ENCODE results near the gene POFUT2.
"Not testable (repeated sequence)": the region's sequence is repeated elsewhere in the genome, so short reads cannot be mapped to it uniquely, and the experiment has no call there.

POFUT2 gene

DNA sequence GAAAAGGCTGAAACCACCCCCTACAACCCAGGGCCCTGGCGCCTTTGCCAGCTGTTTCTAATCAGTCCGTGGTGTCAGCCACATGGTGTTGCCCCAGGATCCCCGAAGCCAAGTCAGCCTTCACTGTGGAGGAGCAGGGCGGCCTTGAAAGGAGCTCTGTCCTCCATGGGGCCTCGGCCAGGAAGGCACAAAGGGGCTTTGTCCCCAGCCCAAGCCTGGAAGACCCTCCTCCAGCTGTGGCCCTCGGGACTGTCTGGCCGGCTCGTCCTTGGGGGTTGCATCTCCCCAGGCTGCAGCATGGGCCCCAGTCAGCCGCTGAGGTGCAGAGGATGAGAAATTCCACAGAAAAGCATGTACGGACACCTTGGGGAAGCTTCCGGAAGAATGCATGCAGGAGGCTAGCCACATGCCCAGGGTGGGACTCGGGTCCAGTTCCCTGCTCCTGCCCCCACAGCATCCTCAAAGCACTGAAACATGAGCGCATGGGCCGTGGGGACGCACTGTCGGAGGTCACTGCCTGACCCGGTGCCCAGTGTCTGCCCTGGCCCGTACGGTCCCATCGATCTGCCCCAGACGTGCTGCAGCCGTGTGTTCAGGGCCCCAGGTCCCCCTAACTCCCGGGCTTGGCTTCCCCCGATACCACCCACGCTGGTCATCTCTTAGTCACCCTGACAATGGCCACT, 38.6 kb upstream of the POFUT2 start:
- no peak for DNase-seq (ENCODE audit: low read depth in 1 of 2, low spot score in 1 of 2)

GRCh38 chr21:45325206-45326168, 37.8 kb upstream of the POFUT2 start:
- no peak for DNase-seq (ENCODE audit: low read depth in 1 of 2, low spot score in 1 of 2)

- no peak for DNase-seq (ENCODE audit: low read depth in 1 of 2, low spot score in 1 of 2)
These were observed 37.0 kb upstream of the POFUT2 start for GRCh38 chr21:45324489-45325205.

DNA sequence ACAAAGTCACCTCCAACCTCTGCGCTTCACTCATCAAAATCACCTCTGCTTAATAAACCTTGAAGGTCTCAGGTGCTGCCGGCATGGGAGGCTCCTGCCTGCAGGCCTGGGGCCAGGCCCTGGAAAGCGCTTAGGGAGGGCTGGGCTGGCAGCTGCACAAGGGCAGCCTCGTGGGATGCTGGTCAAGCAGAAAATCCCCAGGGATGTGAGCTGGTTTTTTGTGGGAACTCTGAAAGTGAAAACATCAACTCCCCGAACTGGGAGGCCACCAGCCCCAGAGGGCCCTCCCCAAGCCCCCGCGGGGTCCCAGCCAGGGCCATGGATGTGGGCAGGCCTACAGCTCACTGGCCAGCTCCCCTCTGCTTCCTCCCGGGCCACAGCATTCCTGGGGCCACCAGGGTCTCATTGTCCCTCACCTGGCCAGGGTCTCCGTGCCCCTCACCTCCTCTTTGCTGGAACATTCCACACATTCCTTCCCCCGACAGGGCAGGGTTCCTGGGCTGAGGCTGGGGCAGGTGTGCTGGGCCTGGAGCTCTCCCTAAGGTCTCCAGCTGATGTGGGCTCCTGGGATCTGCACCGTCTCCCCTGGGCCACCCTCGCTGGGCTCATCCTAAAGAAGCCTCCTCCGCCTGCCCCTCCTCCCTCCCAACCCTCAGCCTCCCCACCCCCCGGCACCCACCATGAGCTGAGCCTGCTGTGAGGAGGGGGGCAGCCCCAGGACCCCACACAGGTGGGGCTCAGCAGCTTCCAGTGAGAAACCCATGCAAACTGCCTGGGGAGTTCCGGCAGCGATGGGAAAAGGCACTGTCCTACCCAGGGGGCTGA, 36.0 kb upstream of the POFUT2 start:
- DNase-seq (ENCODE audit: low read depth in 1 of 2, low spot score in 1 of 2) = no peak

GRCh38 chr21:45322960-45323461, 35.3 kb upstream of the POFUT2 start:
- no peak for DNase-seq (ENCODE audit: low read depth in 1 of 2, low spot score in 1 of 2)

- no peak for DNase-seq (ENCODE audit: low read depth in 1 of 2, low spot score in 1 of 2)
These were observed 34.7 kb upstream of the POFUT2 start for GRCh38 chr21:45322231-45322959.

GRCh38 chr21:45320261-45321025, 32.7 kb upstream of the POFUT2 start:
- DNase-seq (ENCODE audit: low read depth in 1 of 2, low spot score in 1 of 2) = no peak

DNA sequence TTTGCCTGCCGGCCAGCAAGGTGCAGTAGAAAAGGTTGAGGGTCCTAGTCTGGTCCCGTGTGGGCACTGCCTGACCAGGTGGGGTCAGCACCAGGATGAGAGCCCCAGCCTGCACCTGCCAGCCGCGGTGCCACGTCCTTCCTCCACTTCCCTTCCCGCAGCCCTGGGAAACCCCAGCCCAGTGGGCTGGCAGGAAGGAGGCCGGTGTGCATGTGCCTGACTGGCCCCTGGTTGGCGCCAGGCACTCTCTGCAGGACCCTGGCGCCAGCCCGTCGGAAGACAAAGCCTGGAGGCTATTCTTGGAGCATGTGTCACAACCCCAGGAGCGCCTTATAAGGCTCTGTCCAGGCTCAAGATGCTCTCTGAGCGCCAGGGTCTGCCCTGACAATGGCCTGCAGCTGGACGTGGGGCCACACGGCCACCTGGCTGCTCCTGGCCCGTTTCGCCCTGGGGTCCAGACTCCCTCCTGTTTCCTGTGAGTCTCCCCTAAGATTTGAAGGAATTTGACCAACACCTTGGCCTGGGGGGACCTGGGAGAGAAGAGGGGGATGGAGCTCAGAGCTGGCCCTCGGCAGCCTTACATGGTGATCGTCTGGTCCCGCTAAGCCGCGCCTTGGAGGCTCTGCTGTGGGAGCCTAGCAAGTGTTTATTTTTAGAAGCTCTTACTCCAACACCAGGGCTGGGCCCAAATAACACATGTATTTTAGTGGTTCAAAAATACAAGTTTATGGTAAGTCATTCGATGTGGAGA, 31.9 kb upstream of the POFUT2 start:
- no peak for DNase-seq (ENCODE audit: low read depth in 1 of 2, low spot score in 1 of 2)

GRCh38 chr21:45318556-45319404, 31.1 kb upstream of the POFUT2 start:
- DNase-seq (ENCODE audit: low read depth in 1 of 2, low spot score in 1 of 2) = no peak

- no peak for DNase-seq (ENCODE audit: low read depth in 1 of 2, low spot score in 1 of 2)
These were observed 30.5 kb upstream of the POFUT2 start for GRCh38 chr21:45318146-45318555.

DNA sequence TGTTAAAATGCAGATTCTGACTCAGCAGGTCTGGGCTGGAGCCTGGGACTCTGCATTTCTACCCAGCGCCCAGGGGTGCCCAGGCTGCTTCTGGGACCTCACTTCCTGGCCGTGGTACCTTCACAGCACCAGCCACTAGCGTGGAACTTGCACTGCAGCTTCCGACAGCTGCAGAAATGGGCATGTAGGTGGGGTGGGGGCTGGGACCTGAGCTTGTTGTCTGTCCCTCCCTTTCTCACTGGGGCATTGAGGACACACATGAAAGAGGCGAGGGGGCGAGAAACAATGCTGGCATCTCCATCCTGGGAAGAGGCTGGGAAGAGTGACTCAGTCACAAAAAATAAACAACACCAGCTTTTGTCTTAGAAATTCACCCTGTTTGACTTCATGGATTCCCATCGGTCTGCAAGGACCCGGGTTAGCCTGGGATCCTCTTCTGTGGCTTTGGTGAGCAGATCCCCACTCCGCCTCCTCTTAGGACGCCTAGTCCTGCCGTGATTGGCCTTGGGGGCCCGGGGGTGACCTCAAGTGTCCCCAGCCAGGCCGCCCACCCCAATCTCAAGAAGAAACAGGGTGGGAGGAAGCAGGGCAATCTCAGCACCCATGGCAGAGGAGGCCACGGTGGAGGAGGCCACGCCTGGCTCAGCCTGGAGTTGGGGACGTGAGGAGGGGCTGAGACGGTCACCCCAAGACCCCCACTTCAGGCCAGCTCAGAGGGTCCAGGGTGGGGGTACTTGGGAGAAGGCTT, 29.9 kb upstream of the POFUT2 start:
- DNase-seq (ENCODE audit: low read depth in 1 of 2, low spot score in 1 of 2) = no peak

DNA sequence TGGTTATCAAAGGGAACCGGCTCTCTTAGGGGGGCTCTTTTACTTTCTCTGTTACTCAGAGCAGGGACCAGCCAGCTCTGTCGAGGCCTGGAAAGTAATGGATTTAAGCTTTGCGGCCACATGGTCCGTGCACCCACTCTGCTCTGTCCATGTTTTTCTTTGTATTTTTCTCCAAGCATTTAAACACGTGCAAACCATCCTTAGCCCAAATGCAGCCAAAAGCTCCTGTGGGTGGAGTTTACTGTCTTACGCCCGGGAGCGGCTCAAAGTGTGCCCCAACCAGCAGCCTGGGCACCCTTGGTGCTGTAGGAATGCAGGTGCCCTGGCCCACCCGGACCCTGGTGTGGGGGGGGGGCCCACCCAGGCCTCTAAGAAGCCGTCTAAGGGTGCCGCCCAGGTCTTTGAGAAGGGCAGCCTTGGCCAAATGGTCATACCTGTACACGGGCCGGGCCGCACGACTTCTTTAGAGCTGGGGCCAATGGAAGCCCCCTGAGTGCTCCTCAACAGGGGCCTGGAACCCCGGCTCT, 29.2 kb upstream of the POFUT2 start:
- DNase-seq (ENCODE audit: low read depth in 1 of 2, low spot score in 1 of 2) = no peak

DNA sequence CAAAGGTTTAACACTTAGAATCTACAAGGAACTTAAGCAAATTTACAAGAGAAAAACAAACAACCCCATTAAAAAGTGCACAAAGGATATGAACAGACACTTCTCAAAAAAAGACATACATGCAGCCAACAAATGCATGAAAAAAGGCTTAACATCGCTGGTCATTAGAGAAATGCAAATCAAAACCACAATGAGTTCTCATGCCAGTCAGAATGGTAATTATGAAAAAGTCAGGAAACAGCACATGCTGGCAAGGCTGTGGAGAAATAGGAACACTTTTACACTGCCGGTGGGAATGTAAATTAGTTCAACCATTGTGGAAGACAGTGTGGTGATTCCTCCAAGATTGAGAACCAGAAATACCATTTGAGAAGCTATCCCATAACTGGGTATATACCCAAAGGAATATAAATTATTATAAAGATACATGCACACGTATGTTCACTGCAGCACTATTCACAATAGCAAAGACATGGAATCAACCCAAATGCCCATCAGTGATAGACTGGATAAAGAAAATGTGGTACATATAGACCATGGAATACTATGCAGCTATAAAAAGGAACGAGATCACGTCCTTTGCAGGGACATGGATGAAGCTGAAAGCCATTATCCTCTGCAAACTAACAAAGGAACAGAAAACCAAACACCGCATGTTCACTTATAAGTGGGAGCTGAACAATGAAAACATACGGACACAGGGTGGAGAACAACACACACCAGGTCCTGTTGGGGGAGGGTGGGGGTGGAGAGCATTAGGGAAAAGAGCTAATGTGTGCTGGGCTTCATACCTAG, 28.2 kb upstream of the POFUT2 start:
- not testable (repeated sequence) for DNase-seq (ENCODE audit: low read depth in 1 of 2, low spot score in 1 of 2)

DNA sequence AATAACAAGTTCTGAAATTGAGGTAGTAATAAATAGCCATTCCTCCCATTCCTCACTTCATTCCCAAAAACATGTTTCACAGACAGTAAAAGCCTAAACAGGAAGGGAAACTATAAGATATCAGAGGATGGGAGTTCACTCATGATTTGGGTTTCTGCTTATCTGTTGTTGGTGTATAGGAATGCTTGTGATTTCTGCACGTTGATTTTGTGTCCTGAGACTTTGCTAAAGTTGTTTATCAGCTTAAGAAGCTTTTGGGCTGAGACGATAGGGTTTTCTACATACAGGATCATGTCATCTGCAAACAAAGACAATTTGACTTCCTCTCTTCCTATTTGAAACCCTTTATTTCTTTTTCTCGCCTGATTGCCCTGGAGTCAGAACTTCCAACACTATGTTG, 26.0 kb upstream of the POFUT2 start:
- no peak for DNase-seq (ENCODE audit: low read depth in 1 of 2, low spot score in 1 of 2)

- no peak for DNase-seq (ENCODE audit: low read depth in 1 of 2, low spot score in 1 of 2)
These were observed 25.3 kb upstream of the POFUT2 start for GRCh38 chr21:45313015-45313414.

- no peak for DNase-seq (ENCODE audit: low read depth in 1 of 2, low spot score in 1 of 2)
These were observed 24.6 kb upstream of the POFUT2 start for GRCh38 chr21:45312296-45312695.
